Aorta (tissue), 5 donors: ENCODE data around the gene GNL3L. TPM values are rescaled to one million over a fixed set of nuclear protein-coding genes. Genes with fewer than 3 reads are reported as not detected.
"Not testable (repeated sequence)": the region's sequence is repeated elsewhere in the genome, so short reads cannot be mapped to it uniquely, and the experiment has no call there.

ENCODE experiments used
- ATAC-seq: fragments of 200-7000 bp; cut with Tn5 transposase; one replicate; pipeline ENCODE4 v1.9.1; 2022; ENCODE audit warnings: moderate library complexity; ENCODE audit not compliant: low FRiP score
- DNase-seq, 2 donors: peaks; one replicate each; pipeline ENCODE4 v3.0.0-alpha.2; 2020
- H3K27ac ChIP-seq, 2 donors: one replicate each; pipeline ENCODE4 v1.5.1; 2013; ENCODE audit warnings: low read length in 2 of 2, mild to moderate bottlenecking in 2 of 2, moderate library complexity in 2 of 2, control low read depth in 1 of 2, inconsistent platforms in 1 of 2, low read depth in 1 of 2
- H3K27me3 ChIP-seq, 2 donors: one replicate each; pipeline ENCODE4 v1.6.1; 2013; ENCODE audit warnings: control low read depth in 1 of 2, low read length in 1 of 2, mild to moderate bottlenecking in 1 of 2, moderate library complexity in 1 of 2; ENCODE audit not compliant: insufficient read depth in 2 of 2, control insufficient read depth in 1 of 2
- H3K36me3 ChIP-seq, 2 donors: one replicate each; pipeline ENCODE4 v1.6.1; 2013; ENCODE audit warnings: control low read depth in 1 of 2, low read length in 1 of 2, mild to moderate bottlenecking in 1 of 2; ENCODE audit not compliant: insufficient read depth in 2 of 2, control insufficient read depth in 1 of 2
- H3K4me1 ChIP-seq, 2 donors: one replicate each; pipeline ENCODE4 v1.6.1; 2013; ENCODE audit warnings: low read length in 2 of 2, control low read depth in 1 of 2, mild to moderate bottlenecking in 1 of 2, moderate library complexity in 1 of 2; ENCODE audit not compliant: insufficient read depth in 2 of 2, control insufficient read depth in 1 of 2
- H3K4me3 ChIP-seq, 2 donors: one replicate each; pipeline ENCODE4 v1.5.1; 2013; ENCODE audit warnings: low read length in 2 of 2, control low read depth in 1 of 2, mild to moderate bottlenecking in 1 of 2
- H3K9me3 ChIP-seq: one replicate; pipeline ENCODE4 v1.6.1; 2013; ENCODE audit warnings: mild to moderate bottlenecking, low read length; ENCODE audit not compliant: control insufficient read depth
- WGBS, 2 donors: extraction: QIAGEN DNeasy Blood & Tissue Kit; methylation state at CpG; one replicate each; pipeline ENCODE4 v1.1.7; 2013; 5-methylcytosine and 5-hydroxymethylcytosine counted together
- intact Hi-C, 2 donors: fragments of 100-400 bp; cut with DNase I; formaldehyde crosslinking; loops; one replicate each; pipeline versions ENCODE4 v1.14.2 to v1.15.0; 2022
- polyA plus RNA-seq, 2 donors: library from polyadenylated mRNA; stranded (reverse); fragments of 200-250 nt; gene quantifications; one replicate each; pipeline ENCODE4 v1.2.3, GENCODE V29; 2013
- total RNA-seq, 2 donors: library from RNA; stranded (reverse); fragmentation: NEBNext Ultra II Directional; extraction: Animal tissue kit (Norgen Biotek cat#: 25700); gene quantifications; one replicate each; pipeline ENCODE4 v1.2.1, GENCODE V29; 2021
- donor health status: healthy with polysubstance abuse.
- donor health status: Bipolar disorder and iron deficiency.
- donor health status: DM: no; HTN: no; CAD: no.
- donor health status: DM: no; HTN: no; CAD: no.
- donor health status: DM: yes; HTN: yes; CAD: no.

Gene GNL3L
- total and polyA plus RNA-seq, 4 donors: 1.1 to 35.1 (median 17.5) TPM

GRCh38 chrX:54540289-54540688, 10.3 kb downstream of the GNL3L start:
- DNase-seq: no peak

DNA sequence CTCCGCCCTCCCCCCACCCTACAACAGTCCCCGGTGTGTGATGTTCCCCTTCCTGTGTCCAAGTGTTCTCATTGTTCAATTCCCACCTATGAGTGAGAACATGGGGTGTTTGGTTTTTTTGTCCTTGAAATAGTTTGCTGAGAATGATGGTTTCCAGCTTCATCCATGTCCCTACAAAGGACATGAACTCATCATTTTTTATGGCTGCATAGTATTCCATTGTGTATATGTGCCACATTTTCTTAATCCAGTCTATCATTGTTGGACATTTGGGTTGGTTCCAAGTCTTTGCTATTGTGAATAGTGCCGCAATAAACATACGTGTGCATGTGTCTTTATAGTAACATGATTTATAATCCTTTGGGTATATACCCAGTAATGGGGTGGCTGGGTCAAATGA, 12.2 kb downstream of the GNL3L start:
- intact Hi-C loops, H3K4me3 ChIP-seq, ATAC-seq, H3K9me3 ChIP-seq, H3K4me1 ChIP-seq, H3K27me3 ChIP-seq, H3K27ac ChIP-seq, DNase-seq, H3K36me3 ChIP-seq: not testable (repeated sequence)
- 83 to 93% methylated on average over 2 of the region's 4 CpGs for WGBS, 2 donors

More at GRCh38 chrX:54540289-54540688, 10.3 kb downstream of the GNL3L start:
- H3K9me3 ChIP-seq: no peaks in the 10 kb centered on the region
- no peak overlapping the region for H3K4me3 ChIP-seq
- intact Hi-C loops: no loop called here
- peaks cover 0 to 8% of the 10 kb centered on the region in 2 donors for H3K36me3 ChIP-seq
- H3K27ac ChIP-seq: peak overlapping the region in 1 of 2 donors; percentile 68
- no peaks in the 10 kb centered on the region for H3K4me1 ChIP-seq
- ATAC-seq: no peak
- H3K27me3 ChIP-seq: no peaks in the 10 kb centered on the region
- 37 to 51% methylated on average over 4 of the region's 4 CpGs for whole genome bisulfite sequencing, 2 donors

DNA sequence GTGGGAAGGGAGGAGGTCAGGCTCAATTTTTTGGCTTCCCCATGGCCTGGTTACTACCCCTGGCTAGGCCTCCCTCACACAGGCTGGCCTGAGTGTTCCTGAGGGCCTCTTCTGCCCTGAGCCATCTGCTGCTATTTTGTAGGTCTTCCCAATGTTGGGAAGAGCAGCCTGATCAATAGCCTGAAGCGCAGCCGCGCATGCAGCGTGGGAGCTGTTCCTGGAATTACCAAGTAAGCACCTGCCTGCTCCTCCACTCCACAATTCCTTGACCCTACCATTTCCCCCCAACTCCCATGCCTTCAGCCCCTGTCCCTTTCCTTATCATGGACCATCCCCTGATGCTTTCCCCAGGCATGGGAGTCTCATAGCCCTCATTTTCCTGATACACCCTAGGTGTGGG, 20.8 kb downstream of the GNL3L start:
- peaks cover 0 to 16% of the 10 kb centered on the region in 2 donors for H3K36me3 ChIP-seq
- no peaks in the 10 kb centered on the region for H3K4me1 ChIP-seq
- no peaks in the 10 kb centered on the region for H3K9me3 ChIP-seq
- H3K27ac ChIP-seq: no peak overlapping the region
- intact Hi-C loops: no loop called here
- 94 to 98% methylated on average over 4 of the region's 4 CpGs for WGBS, 2 donors
- H3K27me3 ChIP-seq: no peaks in the 10 kb centered on the region
- no peak for ATAC-seq
- no peak for DNase-seq
- H3K4me3 ChIP-seq: no peak overlapping the region

DNA sequence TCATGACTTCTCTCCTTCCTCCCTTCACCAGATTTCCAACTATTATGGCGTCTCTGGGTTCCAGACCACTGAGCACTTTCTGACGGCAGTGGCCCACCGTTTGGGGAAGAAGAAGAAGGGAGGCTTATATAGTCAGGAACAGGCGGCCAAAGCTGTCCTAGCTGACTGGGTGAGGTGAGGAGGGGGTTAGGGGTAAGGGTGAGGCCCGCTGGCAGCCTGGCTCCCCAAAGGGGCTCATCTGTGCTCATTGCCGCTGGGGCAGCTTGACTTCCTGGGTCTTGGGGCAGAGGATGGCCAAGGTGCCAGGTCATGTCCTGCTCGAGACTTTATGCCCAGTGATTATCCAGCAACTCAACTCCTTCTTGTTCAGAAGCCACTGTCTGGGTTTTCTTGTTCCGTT, 21.8 kb downstream of the GNL3L start:
- H3K27me3 ChIP-seq: no peaks in the 10 kb centered on the region
- H3K36me3 ChIP-seq: peaks cover 0 to 18% of the 10 kb centered on the region in 2 donors
- 80 to 94% methylated on average over 8 of the region's 8 CpGs for WGBS, 2 donors
- H3K4me3 ChIP-seq: no peak overlapping the region
- intact Hi-C loops: no loop called here
- DNase-seq (no peak), ATAC-seq (no peak)
- H3K4me1 ChIP-seq: no peaks in the 10 kb centered on the region
- H3K27ac ChIP-seq: no peak overlapping the region
- H3K9me3 ChIP-seq: no peaks in the 10 kb centered on the region

- intact Hi-C loops, H3K4me1 ChIP-seq, DNase-seq, ATAC-seq, H3K27me3 ChIP-seq, H3K27ac ChIP-seq, H3K9me3 ChIP-seq, H3K4me3 ChIP-seq: not testable (repeated sequence)
- 86 to 91% methylated on average over 7 of the region's 7 CpGs for WGBS, 2 donors
- H3K36me3 ChIP-seq: peaks cover 0 to 12% of the 10 kb centered on the region in 2 donors
Observed at GRCh38 chrX:54555006-54555405, 25.0 kb downstream of the GNL3L start.

GRCh38 chrX:54560411-54560810, 30.4 kb downstream of the GNL3L start:
- Histone ChIP-seq H3K9me3 (no peaks in the 10 kb centered on the region), H3K36me3 (peaks cover 0 to 5% of the 10 kb centered on the region in 2 donors), H3K27me3 (no peaks in the 10 kb centered on the region), H3K4me3 (no peak overlapping the region), H3K27ac (no peak overlapping the region), H3K4me1 (no peaks in the 10 kb centered on the region)
- DNase-seq (no peak), ATAC-seq (no peak)
- intact Hi-C loops: no loop called here
- 81 to 91% methylated on average over 11 of the region's 11 CpGs for WGBS, 2 donors

- peaks cover 0 to 3% of the 10 kb centered on the region in 2 donors for H3K36me3 ChIP-seq
- no peak overlapping the region for H3K27ac ChIP-seq
- no peak overlapping the region for H3K4me3 ChIP-seq
- no peaks in the 10 kb centered on the region for H3K4me1 ChIP-seq
- WGBS, 2 donors: 80 to 94% methylated on average over 1 of the region's 1 CpG
- H3K9me3 ChIP-seq: no peaks in the 10 kb centered on the region
- no peak for ATAC-seq
- no peaks in the 10 kb centered on the region for H3K27me3 ChIP-seq
- no peak for DNase-seq
- intact Hi-C loops: no loop called here
Observed at GRCh38 chrX:54561622-54562021, 31.6 kb downstream of the GNL3L start.

DNA sequence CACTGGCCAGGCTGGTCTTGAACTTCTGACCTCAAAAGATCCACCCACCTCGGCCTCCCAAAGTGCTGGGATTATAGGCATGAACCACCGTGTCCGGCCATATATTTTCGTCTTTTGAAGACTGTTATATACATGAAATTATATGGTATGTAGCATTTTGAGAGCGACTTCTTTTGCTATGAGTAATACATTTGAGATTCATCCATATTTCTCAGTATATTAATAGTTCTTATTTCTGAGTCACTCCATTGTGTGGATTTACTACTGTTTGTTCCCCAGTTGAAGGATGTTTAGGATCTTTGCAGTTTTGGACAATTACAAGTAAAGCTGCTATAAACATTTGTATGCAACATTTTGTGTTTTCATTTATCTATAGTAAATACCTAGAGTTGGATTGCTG, 34.9 kb downstream of the GNL3L start:
- WGBS, 2 donors: 75 to 79% methylated on average over 5 of the region's 5 CpGs
- intact Hi-C loops: no loop called here
- no peak for ATAC-seq

DNA sequence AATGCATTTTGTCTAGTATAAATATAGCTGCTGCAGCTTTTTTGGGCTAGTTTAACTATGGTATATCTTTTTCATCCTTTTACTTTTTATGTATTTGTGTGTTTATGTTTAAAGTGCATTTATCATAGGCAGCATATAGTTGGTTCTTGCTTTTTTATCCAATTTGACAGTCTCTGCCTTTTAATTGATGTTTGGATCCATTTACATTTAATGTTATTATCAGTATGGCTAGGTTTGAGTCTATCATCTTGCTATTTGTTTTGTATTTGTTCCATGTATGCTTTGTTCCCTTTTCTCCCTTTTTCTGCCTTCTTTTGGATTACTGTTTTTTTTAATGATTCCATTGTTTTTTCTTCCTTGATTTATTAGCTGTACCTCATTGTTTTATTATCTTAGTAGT, 40.3 kb downstream of the GNL3L start:
- no peaks in the 10 kb centered on the region for H3K36me3 ChIP-seq
- no peak overlapping the region for H3K27ac ChIP-seq
- DNase-seq (no peak), ATAC-seq (no peak)
- intact Hi-C loops: no loop called here
- no peaks in the 10 kb centered on the region for H3K4me1 ChIP-seq
- H3K27me3 ChIP-seq: no peaks in the 10 kb centered on the region
- no peaks in the 10 kb centered on the region for H3K9me3 ChIP-seq
- H3K4me3 ChIP-seq: no peak overlapping the region

More for the DNA sequence above, 34.9 kb downstream of the GNL3L start:
- Histone ChIP-seq H3K4me1 (no peaks in the 10 kb centered on the region), H3K27me3 (no peaks in the 10 kb centered on the region), H3K9me3 (no peaks in the 10 kb centered on the region), H3K27ac (no peak overlapping the region), H3K4me3 (no peak overlapping the region), H3K36me3 (no peaks in the 10 kb centered on the region)
- no peak for DNase-seq
